ENCODE data around the gene PPP2R1A.

PPP2R1A gene

DNA sequence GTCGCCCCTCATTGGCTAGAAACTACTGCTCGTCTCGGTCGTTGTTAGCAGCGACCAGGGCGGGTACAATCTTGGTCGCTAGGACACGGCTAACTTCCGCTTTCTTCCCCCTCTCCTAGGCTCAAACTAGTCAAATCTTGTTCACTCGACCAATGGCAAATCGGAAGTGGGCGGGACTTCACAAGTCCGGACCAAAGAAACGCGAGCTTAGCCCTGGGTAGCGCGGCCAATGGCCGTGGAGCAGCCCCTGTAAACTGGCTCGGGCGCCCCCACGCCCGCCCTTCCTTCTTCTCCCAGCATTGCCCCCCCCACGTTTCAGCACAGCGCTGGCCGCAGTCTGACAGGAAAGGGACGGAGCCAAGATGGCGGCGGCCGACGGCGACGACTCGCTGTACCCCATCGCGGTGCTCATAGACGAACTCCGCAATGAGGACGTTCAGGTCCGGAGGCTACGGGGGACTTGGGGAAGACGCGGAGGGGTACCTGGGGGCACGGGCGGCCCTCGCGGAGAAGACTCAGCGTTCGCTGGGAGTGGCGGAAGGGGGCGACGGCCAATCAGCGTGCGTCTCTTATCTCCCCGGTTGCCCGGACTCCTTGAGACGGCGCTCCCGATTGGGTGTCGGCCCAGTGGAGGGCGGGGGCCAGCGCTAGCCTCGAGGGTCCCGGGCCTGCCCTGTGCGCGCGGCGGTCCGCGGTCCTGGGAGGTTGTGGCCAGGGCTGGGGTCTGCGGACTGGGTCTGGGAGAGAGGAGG lies at the start of gene PPP2R1A:
Gene PPP2R1A (plus strand): TSS at position 318 of the 752 bp plus-strand sequence. CDS start 45 bp downstream, at position 363.
- peak; percentile 89 to 95 for DNase-seq (ENCODE audit: low read depth in 2 of 2)

DNA sequence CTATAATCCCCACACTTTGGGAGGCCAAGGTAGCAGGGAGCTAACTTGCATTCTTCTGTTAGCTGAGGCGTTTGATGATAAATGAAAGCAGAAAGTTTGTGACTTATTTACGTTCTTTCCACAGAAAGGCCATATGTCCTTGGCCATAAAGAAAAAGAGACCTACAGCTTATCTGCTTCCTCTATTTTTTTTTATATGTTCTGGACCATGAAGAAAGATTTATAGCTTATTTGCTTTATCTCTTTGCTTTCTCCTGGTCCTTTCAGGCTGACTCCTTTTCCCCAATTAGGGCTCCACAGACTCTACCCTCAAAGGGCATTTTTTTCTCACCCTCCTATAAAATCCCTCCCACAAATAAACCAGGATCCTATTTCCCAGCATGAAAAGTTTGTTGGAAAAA lies 48.6 kb upstream of the PPP2R1A start:
- no peak for DNase-seq (ENCODE audit: low read depth in 2 of 2)

DNA sequence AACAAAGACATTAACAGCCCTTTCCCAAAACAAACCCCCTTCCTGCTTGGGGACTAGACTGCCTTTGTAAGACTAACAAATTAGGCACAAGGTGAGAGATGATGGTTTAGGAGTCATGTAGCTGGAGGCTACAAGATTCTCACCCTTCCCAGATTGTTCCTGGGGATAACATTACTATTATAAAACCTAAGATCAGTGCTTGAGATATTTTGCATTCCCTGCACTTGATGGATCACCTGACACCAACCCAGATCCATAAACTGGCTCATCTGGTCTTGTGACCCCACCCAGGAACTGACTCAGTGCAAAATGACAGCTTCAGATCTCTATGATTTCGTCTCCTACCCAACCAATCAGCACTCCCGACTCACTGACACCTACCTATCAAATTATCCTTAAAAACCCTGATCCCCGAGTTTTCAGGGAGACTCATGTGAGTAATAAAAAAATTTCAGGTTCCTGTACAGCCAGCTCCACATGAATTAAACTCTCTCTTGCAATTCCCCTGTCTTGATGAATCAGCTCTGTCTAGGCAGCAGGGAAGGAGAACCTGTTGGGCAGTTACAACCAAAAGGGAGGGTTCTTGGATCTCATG lies 47.8 kb upstream of the PPP2R1A start:
- no peak for DNase-seq (ENCODE audit: low read depth in 2 of 2)

DNA sequence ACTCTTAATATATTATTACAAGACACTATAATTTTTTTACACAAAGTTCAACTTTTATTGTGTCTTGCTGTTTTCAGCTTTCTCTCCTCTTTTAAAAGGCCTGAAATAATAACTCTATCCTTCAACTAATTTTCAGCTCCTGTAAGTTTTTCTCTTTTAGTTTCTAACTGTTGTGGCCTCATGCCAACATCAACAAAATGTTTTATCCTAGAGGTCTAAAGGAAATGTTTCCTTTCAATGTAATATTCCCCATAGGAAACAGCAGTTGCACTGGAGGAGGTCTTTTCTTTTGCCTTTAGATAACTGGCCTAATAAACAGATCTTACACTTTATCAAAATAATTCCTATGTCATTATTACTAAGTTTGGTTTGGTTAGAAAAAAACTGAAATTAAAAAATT lies 41.6 kb upstream of the PPP2R1A start:
- DNase-seq (ENCODE audit: low read depth in 2 of 2): no peak

DNA sequence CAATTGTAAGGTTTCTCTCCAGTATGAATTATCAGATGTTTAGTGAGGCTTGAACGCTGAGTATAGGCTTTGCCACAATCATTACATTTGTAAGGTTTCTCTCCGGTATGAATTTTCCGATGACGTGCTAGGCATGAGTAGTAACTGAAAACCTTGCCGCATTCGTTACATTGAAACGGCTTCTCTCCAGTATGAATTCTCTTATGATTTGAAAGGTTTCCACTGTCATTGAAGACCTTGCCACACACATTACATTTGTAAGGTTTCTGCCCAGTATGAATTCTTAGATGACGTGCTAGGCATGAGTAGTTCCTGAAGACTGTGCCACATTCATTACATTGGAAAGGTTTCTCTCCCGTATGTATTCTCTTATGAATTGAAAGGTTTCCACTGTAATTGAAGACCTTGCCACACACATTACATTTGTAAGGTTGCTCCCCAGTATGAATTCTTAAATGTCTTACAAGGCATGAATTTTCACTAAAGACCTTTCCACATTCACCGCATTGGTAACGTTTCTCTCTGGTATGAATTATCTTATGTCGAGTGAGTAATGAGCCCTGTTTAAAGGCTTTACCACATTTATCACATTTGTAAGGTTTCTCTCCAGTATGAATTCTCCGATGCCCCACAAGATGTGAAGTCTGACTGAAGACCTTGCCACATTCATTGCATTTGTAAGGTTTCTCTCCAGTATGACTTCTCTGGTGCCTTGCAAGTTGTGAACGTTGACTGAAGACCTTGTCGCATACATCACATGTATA lies 34.1 kb upstream of the PPP2R1A start:
- no peak for DNase-seq (ENCODE audit: low read depth in 2 of 2)

DNA sequence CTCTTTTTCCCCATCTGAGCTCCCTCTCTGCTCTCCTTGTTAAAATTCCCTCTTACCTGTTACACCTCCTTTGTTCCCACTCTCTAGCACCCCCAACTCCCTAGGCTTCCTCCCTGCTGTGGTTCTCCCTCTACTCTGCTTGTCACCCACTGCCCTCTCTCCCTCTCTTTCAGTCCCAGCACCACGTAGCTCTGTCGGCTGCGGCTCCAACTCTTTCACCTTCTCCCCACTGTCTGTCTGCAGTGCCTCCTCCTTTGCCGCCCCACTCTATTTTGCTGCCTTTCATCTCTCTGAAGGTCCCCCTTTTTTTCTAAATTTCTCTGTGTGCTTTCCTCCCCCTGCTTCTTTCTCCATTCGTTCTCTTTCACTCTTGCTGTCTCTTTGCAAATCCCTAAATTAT lies 19.5 kb upstream of the PPP2R1A start:
- DNase-seq (ENCODE audit: low read depth in 2 of 2): no peak

DNA sequence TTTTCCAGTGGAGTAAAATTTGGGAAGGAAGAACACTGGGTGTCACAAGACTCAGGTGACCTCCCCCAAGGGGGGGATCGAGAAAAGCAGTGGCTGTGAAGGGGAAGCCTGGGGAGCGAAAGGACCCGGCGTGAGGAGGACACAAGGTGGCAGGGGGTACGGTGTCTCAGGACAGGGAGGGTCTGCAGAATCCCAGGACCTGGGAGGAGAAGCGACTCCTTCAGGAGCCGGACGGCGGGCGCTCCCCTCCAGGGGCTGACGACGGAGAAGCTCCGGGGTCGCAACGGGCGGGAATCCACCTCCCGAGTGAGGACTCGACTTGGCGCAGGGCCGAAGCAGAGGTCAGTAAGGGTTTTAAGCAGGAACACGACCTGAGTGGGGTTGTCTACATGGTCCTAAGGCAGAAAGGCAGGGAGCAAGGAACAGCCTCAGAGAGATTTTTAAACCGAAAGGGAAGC lies 19.0 kb upstream of the PPP2R1A start:
- DNase-seq (ENCODE audit: low read depth in 2 of 2): no peak

DNA sequence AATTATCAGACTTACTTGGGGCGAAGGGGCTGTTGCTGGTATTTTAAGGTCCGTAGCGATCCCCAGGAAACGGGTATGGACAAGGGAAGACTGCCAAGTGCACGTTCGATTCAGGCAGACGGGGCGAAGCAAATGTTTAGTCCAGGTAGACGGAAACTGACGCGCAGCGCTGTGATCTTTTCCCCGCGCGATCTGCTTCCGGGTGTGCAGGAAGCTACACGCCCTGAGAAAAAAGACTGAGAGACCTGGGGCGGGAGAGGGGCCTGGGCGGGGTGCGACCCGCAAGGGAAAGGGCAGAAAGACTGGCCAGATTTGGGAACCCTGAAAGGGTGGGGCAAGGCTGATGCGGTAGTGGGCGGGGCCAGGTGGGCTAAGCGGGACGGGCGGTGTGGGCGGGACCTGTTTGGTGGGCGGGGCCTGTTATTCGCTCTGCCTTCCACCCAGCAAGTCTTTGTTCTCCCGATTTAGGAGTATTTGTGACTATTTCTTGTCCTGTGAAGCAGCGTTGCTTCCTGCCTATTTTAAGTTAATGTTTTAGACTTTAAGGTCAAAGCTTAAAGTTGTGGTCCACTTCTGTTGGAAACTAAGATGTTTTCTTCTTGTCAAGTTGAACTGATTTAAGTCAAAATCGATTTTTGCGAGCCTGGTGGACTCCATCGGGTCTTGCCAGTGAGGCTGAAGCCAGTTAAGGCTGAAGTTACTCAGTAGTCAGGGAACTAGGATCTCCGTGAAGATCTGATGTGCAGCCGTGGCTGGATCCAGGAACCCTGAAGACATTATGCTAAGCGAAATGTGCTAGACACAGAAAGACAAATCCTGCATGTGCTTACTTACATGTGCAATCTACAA lies 18.3 kb upstream of the PPP2R1A start, which contains the start of gene ZNF836:
Gene ZNF836 (minus strand): TSS at position 301 of the 849 bp plus-strand sequence. CDS start 3,549 bp downstream, outside the sequence.
- DNase-seq (ENCODE audit: low read depth in 2 of 2): peak; percentile 80 to 88

DNA sequence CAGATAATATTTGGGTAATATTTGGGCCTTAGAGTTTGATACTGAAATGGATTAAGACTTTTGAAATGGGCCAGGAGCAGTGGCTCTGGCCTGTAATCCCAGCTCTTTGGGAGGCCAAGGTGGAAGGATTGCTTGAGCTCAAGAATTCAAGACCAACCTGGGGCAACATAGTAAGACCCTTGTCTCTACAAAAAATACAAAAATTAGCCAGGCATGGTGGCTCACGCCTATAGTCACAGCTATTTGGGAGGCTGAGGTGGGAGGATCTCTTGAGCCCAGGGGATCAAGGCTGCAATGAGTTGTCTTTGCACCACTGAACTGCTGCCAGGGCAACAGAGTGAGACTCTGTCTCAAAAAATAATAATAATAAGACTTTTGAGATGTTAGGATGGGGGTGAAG lies 17.5 kb upstream of the PPP2R1A start:
- DNase-seq (ENCODE audit: low read depth in 2 of 2): no peak

DNA sequence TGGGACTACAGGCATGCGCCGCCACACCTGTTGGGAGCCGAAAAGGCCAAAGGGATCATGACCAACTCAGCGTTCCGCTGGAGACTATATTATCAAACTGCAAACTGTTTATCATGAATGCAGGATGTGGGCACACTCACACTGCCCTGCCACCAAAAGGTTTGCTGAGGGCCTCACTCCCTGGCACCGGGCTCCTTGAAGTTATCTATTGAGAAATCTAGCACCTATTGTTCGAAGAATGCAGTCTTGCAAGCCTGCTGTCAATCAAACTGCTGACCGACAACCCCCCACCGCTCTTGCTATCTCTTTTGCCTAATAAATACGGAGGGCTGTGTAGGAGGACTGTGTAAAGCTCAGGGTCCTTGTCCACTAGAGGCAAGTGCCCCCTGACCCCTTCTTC lies 13.3 kb upstream of the PPP2R1A start:
- DNase-seq (ENCODE audit: low read depth in 2 of 2): no peak

DNA sequence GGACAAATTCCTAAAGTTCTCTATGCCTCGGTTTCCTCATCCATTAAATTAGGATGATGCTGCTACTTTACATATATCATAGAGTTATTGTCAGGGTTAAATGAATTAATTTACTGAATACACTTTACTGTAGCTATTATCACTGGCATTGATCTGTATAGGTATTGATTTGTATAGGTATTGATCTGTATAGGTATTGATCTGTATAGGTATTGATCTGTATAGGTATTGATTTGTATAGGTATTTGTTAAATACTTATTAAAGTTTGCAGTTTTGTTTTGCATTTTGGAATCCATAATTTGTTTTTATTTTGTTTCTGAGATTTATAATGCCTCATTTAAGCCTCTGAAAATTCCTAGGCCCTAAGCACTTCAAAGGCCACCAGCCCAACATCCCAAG lies 2.4 kb upstream of the PPP2R1A start:
- DNase-seq (ENCODE audit: low read depth in 2 of 2): no peak

DNA sequence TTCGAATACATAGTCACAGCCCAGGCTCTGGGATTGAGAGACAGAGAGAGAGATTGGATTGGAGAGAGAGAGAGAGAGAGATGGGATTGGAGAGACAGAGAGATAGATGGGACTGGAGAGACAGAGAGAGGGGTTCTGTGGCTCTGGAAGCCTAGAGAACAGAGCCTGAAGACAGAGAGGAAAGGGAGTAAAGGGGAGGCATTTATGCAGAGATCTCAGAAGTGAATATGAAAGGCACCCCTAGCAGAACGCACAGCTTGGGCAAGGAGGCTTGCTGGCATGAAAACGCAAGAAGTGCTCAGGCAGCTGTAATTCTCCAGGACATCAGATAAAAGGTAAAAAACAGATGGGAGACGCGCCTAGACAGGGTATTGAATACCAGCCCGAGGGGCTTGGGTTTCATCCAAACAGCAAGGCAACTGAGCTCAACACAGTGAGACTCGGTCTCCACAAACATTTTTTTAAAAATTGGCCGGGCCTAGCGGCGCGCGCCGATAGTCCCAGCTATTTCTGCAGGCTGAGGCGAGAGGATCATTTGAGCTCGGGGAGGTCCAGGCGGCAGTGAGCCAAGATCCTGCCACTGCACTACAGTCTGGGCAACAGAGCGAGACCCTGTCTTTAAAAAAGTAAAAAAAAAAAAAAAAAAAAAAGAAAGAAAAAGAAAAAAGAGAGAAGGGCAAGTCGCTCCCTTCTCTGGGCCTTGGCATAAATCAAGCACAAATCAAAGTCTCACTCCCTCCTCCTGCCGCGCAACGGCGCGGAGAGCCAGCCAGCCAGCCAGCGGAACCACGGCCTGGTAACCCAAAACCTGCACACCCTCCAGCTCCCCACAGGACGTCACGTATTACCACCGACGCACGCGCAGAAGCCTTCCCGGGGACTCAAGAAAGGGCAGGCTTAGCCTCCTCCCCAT lies 774 bp upstream of the PPP2R1A start:
- DNase-seq (ENCODE audit: low read depth in 2 of 2): no peak

DNA sequence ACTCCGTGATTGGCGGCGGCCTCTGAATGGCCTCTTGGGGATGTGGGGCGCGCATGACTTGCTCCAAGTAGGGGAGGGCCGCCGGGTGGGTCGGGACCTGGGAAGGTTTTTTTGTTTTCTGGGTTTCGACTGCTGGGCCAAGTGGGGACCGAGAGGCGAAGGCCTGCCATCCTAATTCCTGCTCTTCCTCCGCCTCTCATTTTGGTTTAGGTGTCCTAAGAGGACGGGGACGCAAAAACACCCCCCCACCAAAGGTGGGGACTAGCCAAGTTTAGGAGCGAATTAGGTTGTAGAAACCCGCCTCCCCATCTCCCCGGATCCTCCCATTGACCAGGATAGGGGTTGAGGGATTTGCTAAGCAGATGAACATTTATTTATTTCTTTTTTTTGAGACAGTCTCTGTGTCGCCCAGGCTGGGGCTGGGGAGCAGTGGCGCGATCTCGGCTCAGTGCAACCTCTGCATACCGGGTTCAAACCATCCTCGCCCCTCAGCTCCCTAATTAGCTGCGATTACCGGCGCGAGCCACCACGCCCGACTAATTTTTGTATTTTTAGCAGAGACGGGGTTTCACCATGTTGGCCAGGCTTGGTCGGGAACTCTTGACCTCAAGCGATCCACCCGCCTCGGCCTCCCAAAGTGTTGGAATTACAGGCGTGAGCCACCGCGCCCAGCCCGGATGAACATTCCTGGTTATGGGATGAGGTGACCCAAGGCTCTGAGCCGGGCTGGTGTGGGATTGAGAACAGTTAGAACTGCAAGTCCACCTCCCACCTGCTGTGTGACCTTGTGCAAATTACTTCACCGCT lies 838 bp downstream of the PPP2R1A start:
- DNase-seq (ENCODE audit: low read depth in 2 of 2): no peak

DNA sequence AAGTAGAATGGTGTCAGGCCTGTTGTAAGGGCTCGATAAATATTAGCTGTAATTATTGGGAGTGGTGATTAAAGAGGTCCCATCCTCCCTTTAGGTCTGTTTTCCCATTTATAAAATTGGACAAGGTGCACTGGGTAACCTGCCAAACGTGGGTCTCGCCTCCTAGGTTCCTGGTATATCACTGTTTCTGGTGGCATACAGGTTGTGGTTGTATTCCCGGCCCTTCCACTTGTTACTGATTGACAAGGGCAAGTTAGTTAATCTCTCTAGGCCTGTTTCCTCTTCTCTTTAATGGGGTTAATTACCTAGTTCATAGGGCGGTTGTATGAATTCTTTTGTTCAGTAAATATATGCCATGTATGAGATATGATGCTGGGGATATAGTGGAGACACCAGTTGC lies 1.5 kb downstream of the PPP2R1A start:
- no peak for DNase-seq (ENCODE audit: low read depth in 2 of 2)

DNA sequence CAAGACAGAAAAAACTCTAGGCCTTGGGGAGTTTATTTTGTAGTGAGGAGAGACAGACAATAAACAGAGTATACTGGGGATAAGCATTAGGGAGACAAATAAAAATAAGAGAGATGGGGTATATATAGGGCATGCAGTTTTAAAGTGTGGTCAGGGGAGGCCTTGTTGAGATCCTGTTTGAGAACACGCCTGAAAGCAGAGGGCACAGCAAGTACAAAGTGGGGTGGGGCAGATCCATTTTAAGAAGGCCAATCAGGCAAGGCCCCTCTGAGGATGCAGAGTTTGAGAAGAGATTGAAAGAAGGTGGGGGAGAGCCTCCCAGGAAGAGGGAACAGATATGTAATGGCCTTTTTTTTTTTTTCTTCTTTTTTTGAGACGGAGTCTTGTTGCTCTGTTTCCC lies 2.1 kb downstream of the PPP2R1A start:
- DNase-seq (ENCODE audit: low read depth in 2 of 2): no peak

DNA sequence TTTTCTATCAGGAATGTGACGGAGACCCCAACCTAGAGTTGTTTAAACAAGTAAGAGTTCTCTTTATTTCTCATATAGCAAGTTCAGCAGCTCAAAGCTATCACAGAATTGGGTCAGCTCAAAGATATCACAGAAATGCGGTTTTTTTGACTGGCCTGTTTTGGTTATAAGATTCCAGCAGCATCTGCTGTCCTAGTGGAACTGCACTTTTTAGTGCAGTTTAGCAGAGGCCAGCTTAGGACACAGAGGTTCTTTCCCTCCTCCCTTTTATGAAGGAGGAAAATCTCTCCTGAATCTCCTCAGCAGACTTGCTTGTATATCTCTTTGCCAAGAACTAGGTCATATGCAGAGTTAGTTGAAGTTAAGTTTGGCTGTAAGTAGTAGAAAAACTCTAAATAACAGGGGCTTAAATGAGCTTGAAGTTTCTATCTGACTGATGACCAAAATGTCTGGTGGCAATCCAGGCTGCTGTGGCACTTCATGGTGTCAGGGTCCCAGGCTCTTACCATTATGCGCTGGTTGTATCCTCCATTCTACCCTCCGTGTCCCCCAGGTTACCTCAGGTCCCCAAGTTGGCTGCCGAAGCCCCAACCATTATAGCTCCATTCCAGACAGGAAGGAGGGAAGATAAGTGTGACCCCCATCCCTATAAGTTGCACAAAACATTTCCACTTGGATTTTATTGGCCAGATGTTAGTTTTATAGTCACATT lies 6.6 kb downstream of the PPP2R1A start:
- DNase-seq (ENCODE audit: low read depth in 2 of 2): no peak

DNA sequence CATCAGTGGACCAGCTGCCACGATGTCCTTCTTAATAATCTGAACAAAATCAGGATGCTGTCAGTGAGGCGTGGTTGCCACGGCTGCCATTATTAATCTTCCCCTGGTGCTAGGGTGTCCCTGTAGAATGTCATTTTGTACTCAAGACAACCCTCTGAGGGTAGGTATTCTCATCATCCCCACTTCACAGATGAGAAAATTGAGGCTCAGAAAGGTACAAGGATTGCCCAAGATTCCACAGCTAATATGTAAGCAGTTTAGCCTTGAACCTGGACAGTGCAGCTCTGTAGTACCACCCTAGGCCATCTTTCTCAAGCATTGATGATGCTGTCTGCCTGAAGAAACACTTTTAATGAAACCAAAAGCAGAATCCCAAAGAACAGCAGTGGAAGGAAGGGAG lies 8.1 kb downstream of the PPP2R1A start:
- DNase-seq (ENCODE audit: low read depth in 2 of 2): no peak

DNA sequence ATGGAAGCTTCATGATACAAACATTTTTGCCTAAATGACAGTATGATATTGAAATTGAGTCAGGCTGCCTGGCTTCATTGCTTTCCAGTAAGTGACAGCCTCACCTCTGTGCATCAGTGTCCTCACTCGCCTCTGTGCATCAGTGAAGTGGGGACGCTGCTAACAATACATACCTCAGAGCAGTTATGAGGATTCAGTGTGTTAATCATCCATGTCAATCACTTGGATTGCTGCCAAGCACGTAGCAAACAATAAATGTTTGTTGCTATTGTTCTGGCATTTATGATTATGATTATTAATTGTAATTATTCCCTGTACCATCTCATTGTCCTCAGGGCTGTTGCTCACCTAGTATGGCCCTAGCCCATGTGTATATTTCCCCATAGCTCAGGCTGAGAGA lies 8.8 kb downstream of the PPP2R1A start:
- no peak for DNase-seq (ENCODE audit: low read depth in 2 of 2)

DNA sequence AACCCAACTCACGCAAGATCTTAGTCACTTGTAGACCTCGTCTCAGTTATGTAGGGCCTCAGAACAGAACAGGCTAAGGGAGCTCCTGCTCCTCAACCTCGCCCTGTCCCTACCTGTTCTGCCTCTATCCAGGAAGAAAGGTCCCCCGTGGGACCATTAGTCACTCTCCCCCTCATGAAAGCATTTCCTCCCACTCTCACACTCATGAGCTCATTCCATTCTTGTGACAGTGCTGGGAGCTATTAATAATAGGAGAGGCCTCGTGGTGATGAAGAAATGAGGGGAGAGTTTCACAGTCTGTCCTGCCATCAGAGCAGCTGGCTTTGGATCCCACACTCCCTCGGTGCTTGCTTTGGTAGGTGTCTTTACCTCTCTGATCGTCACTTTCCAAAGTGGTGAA lies 10.2 kb downstream of the PPP2R1A start:
- DNase-seq (ENCODE audit: low read depth in 2 of 2): no peak
